Central memory CD4-positive, alpha-beta T cell (primary cell): ENCODE data around the gene C17orf107.

Experiments
- DNase-seq: peaks from one replicate; pipeline ENCODE4 v3.0.0; 2022

Gene C17orf107

GRCh38 chr17:4937553-4937952 lies 38.2 kb downstream of the C17orf107 start:
- DNase-seq, result no peak

GRCh38 chr17:4938069-4938491 lies 38.7 kb downstream of the C17orf107 start:
- no peak for DNase-seq

- DNase-seq, result no peak
Observed at GRCh38 chr17:4938688-4939545, 39.6 kb downstream of the C17orf107 start.

- DNase-seq, result no peak
Observed at GRCh38 chr17:4939546-4939795, 40.1 kb downstream of the C17orf107 start.

- peak; percentile 99 for DNase-seq
Observed at GRCh38 chr17:4939796-4940554, 40.6 kb downstream of the C17orf107 start, which contains the start of the genes RNF167 and SLC25A11. TSS of gene RNF167 (plus strand) at chr17:4940268. CDS start at chr17:4940910, 642 bp downstream. TSS of gene SLC25A11 (minus strand) at chr17:4940046. CDS start at chr17:4939910, 136 bp downstream.

GRCh38 chr17:4940555-4941318 lies 41.4 kb downstream of the C17orf107 start:
- DNase-seq, result peak; percentile 34

GRCh38 chr17:4941319-4941610 lies 41.9 kb downstream of the C17orf107 start:
- DNase-seq, result no peak

GRCh38 chr17:4942760-4943508 lies 43.6 kb downstream of the C17orf107 start:
- DNase-seq, result no peak

- peak; percentile 67 for DNase-seq
Observed at GRCh38 chr17:4944163-4944553, 44.8 kb downstream of the C17orf107 start.

GRCh38 chr17:4944554-4945175 lies 45.3 kb downstream of the C17orf107 start:
- no peak for DNase-seq

- DNase-seq, result peak; percentile 61
Observed at GRCh38 chr17:4945176-4945943, 46.0 kb downstream of the C17orf107 start.

- no peak for DNase-seq
Observed at GRCh38 chr17:4945944-4946280, 46.6 kb downstream of the C17orf107 start.

GRCh38 chr17:4946312-4946976 lies 47.1 kb downstream of the C17orf107 start:
- DNase-seq, result no peak

GRCh38 chr17:4947010-4947410 lies 47.7 kb downstream of the C17orf107 start:
- DNase-seq, result no peak

- peak; percentile 63 for DNase-seq
Observed at GRCh38 chr17:4947411-4948165, 48.3 kb downstream of the C17orf107 start.

- DNase-seq, result peak; percentile 91
Observed at GRCh38 chr17:4948166-4948930, 49.0 kb downstream of the C17orf107 start, which contains the start of gene PFN1. TSS of gene PFN1 (minus strand) at chr17:4948530. CDS start at chr17:4948394, 136 bp downstream.

GRCh38 chr17:4948931-4949320 lies 49.6 kb downstream of the C17orf107 start:
- peak; percentile 77 for DNase-seq

- DNase-seq, result peak; percentile 82
Observed at GRCh38 chr17:4949321-4950074, 50.2 kb downstream of the C17orf107 start.
